HepG2 (cell line): Measurements from ENCODE around the gene LST1. TPM values are rescaled to one million over a fixed set of nuclear protein-coding genes. Genes with fewer than 3 reads are reported as not detected.

Source experiments
- CEBPG ChIP-seq: IDR thresholded peaks from 2 replicates; pipeline ENCODE4 v1.6.1; 2016
- FIP1L1 ChIP-seq: fragments of 200-400 bp; formaldehyde crosslinking; IDR thresholded peaks from 2 replicates; pipeline ENCODE4 v1.6.1; 2018; ENCODE audit warnings: low read depth, mild to moderate bottlenecking, low read length, moderate library complexity, borderline replicate concordance; ENCODE audit not compliant: insufficient read depth
- MXD1 ChIP-seq: sonication (generic); formaldehyde crosslinking; IDR thresholded peaks from 2 replicates; pipeline ENCODE4 v1.4.0; 2020; ENCODE audit warnings: mild to moderate bottlenecking, missing genetic modification reagents
- NONO ChIP-seq, 2 experiments: fragments of 450-650 bp in 1 of 2; sonication (generic) in 1 of 2; formaldehyde crosslinking in 1 of 2; IDR thresholded peaks in 1 of 2; conservative IDR thresholded peaks in 1 of 2; 2 replicates each; pipeline versions ENCODE4 v1.6.1 to v1.8.0; 2017 to 2022; ENCODE audit warnings: mild to moderate bottlenecking in 1 of 2, missing genetic modification reagents in 1 of 2, moderate library complexity in 1 of 2
- SMARCC2 ChIP-seq: fragments of 450-650 bp; IDR thresholded peaks from 2 replicates; pipeline ENCODE4 v1.6.1; 2017; ENCODE audit warnings: antibody characterized with exemption, mild to moderate bottlenecking
- SMC3 ChIP-seq: IDR thresholded peaks from 2 replicates; pipeline ENCODE4 v1.6.1; 2011; ENCODE audit warnings: low read length, improper control_type of control experiment
- SNAPC4 ChIP-seq: sonication (generic); formaldehyde crosslinking; IDR thresholded peaks from 2 replicates; pipeline ENCODE4 v1.4.0; 2020; ENCODE audit warnings: mild to moderate bottlenecking, missing genetic modification reagents
- ZEB1 ChIP-seq: IDR thresholded peaks from 2 replicates; pipeline ENCODE4 v1.6.1; 2012; ENCODE audit warnings: mild to moderate bottlenecking, low read depth, inconsistent platforms; ENCODE audit not compliant: insufficient replicate concordance
- ZFX ChIP-seq: sonication (generic); formaldehyde crosslinking; IDR thresholded peaks from 2 replicates; pipeline ENCODE4 v1.4.0; 2020; ENCODE audit warnings: mild to moderate bottlenecking, low read depth, missing genetic modification reagents, moderate library complexity
- ZNF10 ChIP-seq: sonication (generic); formaldehyde crosslinking; IDR thresholded peaks from 2 replicates; pipeline ENCODE4 v1.4.0; 2020; ENCODE audit warnings: mild to moderate bottlenecking, low read depth, missing genetic modification reagents, borderline replicate concordance
- ZNF556 ChIP-seq: sonication (generic); formaldehyde crosslinking; IDR thresholded peaks from 2 replicates; pipeline ENCODE4 v1.4.0; 2020; ENCODE audit warnings: mild to moderate bottlenecking, missing genetic modification reagents, borderline replicate concordance
- ZNF724P ChIP-seq: sonication (generic); formaldehyde crosslinking; IDR thresholded peaks from 2 replicates; pipeline ENCODE4 v1.8.0; 2022; ENCODE audit warnings: missing genetic modification reagents, borderline replicate concordance
- ZNF773 ChIP-seq: sonication (generic); formaldehyde crosslinking; IDR thresholded peaks from 2 replicates; pipeline ENCODE4 v1.4.0; 2020; ENCODE audit warnings: missing genetic modification reagents, borderline replicate concordance
- ZNF839 ChIP-seq: sonication (generic); formaldehyde crosslinking; IDR thresholded peaks from 2 replicates; pipeline ENCODE4 v1.4.0; 2020; ENCODE audit warnings: missing genetic modification reagents, mild to moderate bottlenecking, borderline replicate concordance
- polyA plus RNA-seq, 8 experiments: library from polyadenylated mRNA; depleted of rRNA in 3 of 8; stranded (reverse) in 7 of 8; unstranded in 1 of 8; fragments of >200 nt; fragmentation: Illumina TruSeq in 4 of 8; extraction: Trizol in 4 of 8; gene quantifications; 2 replicates each; pipeline versions ENCODE4 v1.2.1 to v1.2.3, GENCODE V29; 2011 to 2016; ENCODE audit warnings: low read depth in 4 of 8, missing spikeins in 1 of 8, mixed read lengths in 1 of 8; ENCODE audit not compliant: insufficient read depth in 1 of 8
- total RNA-seq, 5 experiments: library from RNA; depleted of rRNA; stranded (reverse); fragments of >200 nt; fragmentation: Illumina TruSeq; extraction: Trizol; gene quantifications; 2 replicates each; pipeline ENCODE4 v1.2.3, GENCODE V29; 2016; ENCODE audit warnings: low read depth in 1 of 5
- TF ChIP-seq, protein P1 (sequence below): sonication (generic); formaldehyde crosslinking; IDR thresholded peaks from 2 replicates; pipeline ENCODE4 v1.5.0; 2020; ENCODE audit warnings: mild to moderate bottlenecking, missing genetic modification reagents, borderline replicate concordance

Gene LST1
- total and polyA plus RNA-seq, 2 of the 13 experiments (the other 11 are each of a cell fraction or from before 2014, with no cell fraction given) = not detected

DNA sequence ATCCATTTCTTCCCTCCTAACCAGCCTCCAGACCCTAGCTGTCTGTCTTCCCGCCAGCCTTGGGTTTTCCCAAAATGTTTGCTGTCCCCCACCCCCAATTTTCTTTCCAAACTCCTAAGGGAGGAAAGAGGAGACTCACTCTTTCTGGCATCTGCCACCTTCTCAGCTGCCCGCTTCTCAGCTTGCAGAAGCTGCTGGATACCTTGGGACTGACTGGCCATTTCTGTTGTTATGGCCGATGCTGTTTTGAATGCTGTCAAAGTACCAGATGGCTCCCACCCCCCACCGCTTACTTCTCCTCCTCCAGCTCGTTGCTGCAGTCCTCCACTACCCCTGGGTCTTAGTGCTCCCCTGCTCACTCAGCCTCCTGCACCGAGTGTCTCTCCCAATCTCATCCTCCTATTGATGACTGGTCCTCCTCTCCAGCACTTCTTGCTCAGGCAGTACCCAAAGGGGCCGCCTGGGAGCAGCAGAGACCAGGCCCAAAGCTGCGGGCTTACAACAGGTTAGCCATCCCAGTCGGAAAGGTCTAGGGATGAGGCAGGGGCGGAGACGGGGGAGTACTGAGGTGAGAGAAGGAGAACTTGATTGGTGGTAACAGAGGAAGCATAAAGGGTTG lies 39.6 kb upstream of the LST1 start, which contains the start of gene ATP6V1G2 (continued):
- TF ChIP-seq, protein P1, sequence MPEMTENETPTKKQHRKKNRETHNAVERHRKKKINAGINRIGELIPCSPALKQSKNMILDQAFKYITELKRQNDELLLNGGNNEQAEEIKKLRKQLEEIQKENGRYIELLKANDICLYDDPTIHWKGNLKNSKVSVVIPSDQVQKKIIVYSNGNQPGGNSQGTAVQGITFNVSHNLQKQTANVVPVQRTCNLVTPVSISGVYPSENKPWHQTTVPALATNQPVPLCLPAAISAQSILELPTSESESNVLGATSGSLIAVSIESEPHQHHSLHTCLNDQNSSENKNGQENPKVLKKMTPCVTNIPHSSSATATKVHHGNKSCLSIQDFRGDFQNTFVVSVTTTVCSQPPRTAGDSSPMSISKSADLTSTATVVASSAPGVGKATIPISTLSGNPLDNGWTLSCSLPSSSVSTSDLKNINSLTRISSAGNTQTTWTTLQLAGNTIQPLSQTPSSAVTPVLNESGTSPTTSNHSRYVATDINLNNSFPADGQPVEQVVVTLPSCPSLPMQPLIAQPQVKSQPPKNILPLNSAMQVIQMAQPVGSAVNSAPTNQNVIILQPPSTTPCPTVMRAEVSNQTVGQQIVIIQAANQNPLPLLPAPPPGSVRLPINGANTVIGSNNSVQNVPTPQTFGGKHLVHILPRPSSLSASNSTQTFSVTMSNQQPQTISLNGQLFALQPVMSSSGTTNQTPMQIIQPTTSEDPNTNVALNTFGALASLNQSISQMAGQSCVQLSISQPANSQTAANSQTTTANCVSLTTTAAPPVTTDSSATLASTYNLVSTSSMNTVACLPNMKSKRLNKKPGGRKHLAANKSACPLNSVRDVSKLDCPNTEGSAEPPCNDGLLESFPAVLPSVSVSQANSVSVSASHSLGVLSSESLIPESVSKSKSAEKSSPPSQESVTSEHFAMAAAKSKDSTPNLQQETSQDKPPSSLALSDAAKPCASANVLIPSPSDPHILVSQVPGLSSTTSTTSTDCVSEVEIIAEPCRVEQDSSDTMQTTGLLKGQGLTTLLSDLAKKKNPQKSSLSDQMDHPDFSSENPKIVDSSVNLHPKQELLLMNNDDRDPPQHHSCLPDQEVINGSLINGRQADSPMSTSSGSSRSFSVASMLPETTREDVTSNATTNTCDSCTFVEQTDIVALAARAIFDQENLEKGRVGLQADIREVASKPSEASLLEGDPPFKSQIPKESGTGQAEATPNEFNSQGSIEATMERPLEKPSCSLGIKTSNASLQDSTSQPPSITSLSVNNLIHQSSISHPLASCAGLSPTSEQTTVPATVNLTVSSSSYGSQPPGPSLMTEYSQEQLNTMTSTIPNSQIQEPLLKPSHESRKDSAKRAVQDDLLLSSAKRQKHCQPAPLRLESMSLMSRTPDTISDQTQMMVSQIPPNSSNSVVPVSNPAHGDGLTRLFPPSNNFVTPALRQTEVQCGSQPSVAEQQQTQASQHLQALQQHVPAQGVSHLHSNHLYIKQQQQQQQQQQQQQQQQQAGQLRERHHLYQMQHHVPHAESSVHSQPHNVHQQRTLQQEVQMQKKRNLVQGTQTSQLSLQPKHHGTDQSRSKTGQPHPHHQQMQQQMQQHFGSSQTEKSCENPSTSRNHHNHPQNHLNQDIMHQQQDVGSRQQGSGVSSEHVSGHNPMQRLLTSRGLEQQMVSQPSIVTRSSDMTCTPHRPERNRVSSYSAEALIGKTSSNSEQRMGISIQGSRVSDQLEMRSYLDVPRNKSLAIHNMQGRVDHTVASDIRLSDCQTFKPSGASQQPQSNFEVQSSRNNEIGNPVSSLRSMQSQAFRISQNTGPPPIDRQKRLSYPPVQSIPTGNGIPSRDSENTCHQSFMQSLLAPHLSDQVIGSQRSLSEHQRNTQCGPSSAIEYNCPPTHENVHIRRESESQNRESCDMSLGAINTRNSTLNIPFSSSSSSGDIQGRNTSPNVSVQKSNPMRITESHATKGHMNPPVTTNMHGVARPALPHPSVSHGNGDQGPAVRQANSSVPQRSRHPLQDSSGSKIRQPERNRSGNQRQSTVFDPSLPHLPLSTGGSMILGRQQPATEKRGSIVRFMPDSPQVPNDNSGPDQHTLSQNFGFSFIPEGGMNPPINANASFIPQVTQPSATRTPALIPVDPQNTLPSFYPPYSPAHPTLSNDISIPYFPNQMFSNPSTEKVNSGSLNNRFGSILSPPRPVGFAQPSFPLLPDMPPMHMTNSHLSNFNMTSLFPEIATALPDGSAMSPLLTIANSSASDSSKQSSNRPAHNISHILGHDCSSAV (CRISPR knock-in tag) = no peak
- TF ChIP-seq ZEB1 = no peak
- no peak for TF ChIP-seq ZNF10 (CRISPR knock-in tag)
- no peak for TF ChIP-seq ZNF556 (CRISPR knock-in tag)
- no peak for TF ChIP-seq SNAPC4
- TF ChIP-seq SMC3 = peak; percentile 91
- no peak for TF ChIP-seq ZFX (CRISPR knock-in tag)
- no peak for TF ChIP-seq ZNF773 (CRISPR knock-in tag)
- TF ChIP-seq ZNF724P = no peak
- peak; percentile 27; the same call in 1 of the 2 replicates for TF ChIP-seq CEBPG (CRISPR knock-in tag)
- no peak for TF ChIP-seq SMARCC2
- no peak for TF ChIP-seq ZNF839 (CRISPR knock-in tag)
- TF ChIP-seq FIP1L1 = no peak
- TF ChIP-seq NONO (IDR thresholded peaks at IDR 0.05) = no peak
- peak; percentile 88 for TF ChIP-seq NONO (CRISPR knock-in tag; conservative IDR thresholded peaks at IDR 0.05)
- no peak for TF ChIP-seq MXD1 (CRISPR knock-in tag)
